HEK293T (cell line): Measurements from ENCODE around the gene ASIC3.

Experiments
- BHLHE40 ChIP-seq: fragments of 450-650 bp; IDR thresholded peaks from 2 replicates; pipeline ENCODE4 v1.6.1; 2016; ENCODE audit warnings: mild to moderate bottlenecking, moderate library complexity, borderline replicate concordance
- CTBP1 ChIP-seq: fragments of 450-650 bp; IDR thresholded peaks from 2 replicates; pipeline ENCODE4 v1.6.1; 2016; ENCODE audit warnings: borderline replicate concordance
- FOXA1 ChIP-seq: fragments of 450-650 bp; IDR thresholded peaks from 2 replicates; pipeline ENCODE4 v1.6.1; 2016; ENCODE audit warnings: mild to moderate bottlenecking
- SP1 ChIP-seq: fragments of 450-650 bp; IDR thresholded peaks from 2 replicates; pipeline ENCODE4 v1.6.1; 2017
- SUZ12 ChIP-seq: fragments of 450-650 bp; IDR thresholded peaks from 2 replicates; pipeline ENCODE4 v1.6.1; 2016; ENCODE audit warnings: mild to moderate bottlenecking

DNA sequence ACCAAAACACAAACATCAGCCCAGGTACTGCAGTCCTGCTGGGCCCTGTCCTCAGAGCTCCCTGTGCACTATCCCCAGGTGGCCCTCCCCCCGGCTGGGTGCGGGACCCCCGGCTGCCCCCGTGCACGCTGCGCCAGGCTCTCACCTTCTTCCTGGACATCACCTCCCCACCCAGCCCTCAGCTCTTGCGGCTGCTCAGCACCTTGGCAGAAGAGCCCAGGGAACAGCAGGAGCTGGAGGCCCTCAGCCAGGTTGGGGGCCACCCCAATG is 38.4 kb upstream of the ASIC3 start:
- TF ChIP-seq FOXA1 (no peak), CTBP1 (no peak), SUZ12 (no peak), SP1 (no peak), BHLHE40 (no peak)
